HL-60 (cell line): ENCODE results near the gene NFATC1.

Experiments
- CTCF ChIP-seq: IDR thresholded peaks from one replicate; pipeline ENCODE4 v1.5.1; 2011; ENCODE audit warnings: low read length, control low read depth, inconsistent platforms; ENCODE audit not compliant: insufficient read depth
- GABPA ChIP-seq: IDR thresholded peaks from 2 replicates; pipeline ENCODE4 v1.6.1; 2012; ENCODE audit warnings: low read depth
- POLR2AphosphoS5 ChIP-seq: IDR thresholded peaks from 2 replicates; pipeline ENCODE4 v1.6.1; 2012; ENCODE audit warnings: low read depth
- REST ChIP-seq: IDR thresholded peaks from 2 replicates; pipeline ENCODE4 v1.6.1; 2012; ENCODE audit warnings: low read depth; ENCODE audit not compliant: insufficient replicate concordance
- SPI1 ChIP-seq: IDR thresholded peaks from 2 replicates; pipeline ENCODE4 v1.6.1; 2012; ENCODE audit warnings: low read depth, mild to moderate bottlenecking, borderline replicate concordance

- TF ChIP-seq CTCF (no peak), REST (no peak), POLR2AphosphoS5 (no peak), SPI1 (no peak), GABPA (no peak)
Observed at GRCh38 chr18:79523206-79523735, 127.5 kb downstream of the NFATC1 start.
